Heart right ventricle (tissue), 16 donors: ENCODE data around the gene COLEC12. TPM values are rescaled to one million over a fixed set of nuclear protein-coding genes. Genes with fewer than 3 reads are reported as not detected.

ENCODE experiments used
- ATAC-seq, 8 donors: fragments of 200-7000 bp; cut with Tn5 transposase; one replicate each; pipeline ENCODE4 v1.9.1; 2020; ENCODE audit warnings: mild to moderate bottlenecking in 8 of 8, moderate library complexity in 8 of 8, moderate number of reproducible peaks in 1 of 8
- DNase-seq, 2 donors: peaks; one replicate each; pipeline ENCODE4 v3.0.0-alpha.2; 2020
- H3K27ac ChIP-seq, 10 donors: fragments of 200-600 bp; sonication (generic) in 2 of 10; one replicate each; pipeline versions ENCODE4 v1.5.0 to v1.8.0; 2020 to 2022; ENCODE audit warnings: mild to moderate bottlenecking in 3 of 10
- H3K27me3 ChIP-seq, 7 donors: fragments of 200-600 bp; one replicate each; pipeline ENCODE4 v1.8.0; 2021 to 2022; ENCODE audit warnings: mild to moderate bottlenecking in 2 of 7
- H3K36me3 ChIP-seq, 9 donors: fragments of 200-600 bp; sonication (generic) in 1 of 9; one replicate each; pipeline versions ENCODE4 v1.5.0 to v1.8.0; 2020 to 2022; ENCODE audit warnings: mild to moderate bottlenecking in 2 of 9
- H3K4me1 ChIP-seq, 9 donors: fragments of 200-600 bp; sonication (generic) in 1 of 9; one replicate each; pipeline versions ENCODE4 v1.5.0 to v1.8.0; 2020 to 2022; ENCODE audit warnings: mild to moderate bottlenecking in 4 of 9
- H3K4me3 ChIP-seq, 10 donors: fragments of 200-600 bp; sonication (generic) in 2 of 10; one replicate each; pipeline versions ENCODE4 v1.5.0 to v1.8.0; 2020 to 2022; ENCODE audit warnings: mild to moderate bottlenecking in 7 of 10, moderate library complexity in 2 of 10
- H3K9me3 ChIP-seq, 11 donors: fragments of 200-600 bp in 10 of 11; sonication (generic) in 2 of 11; one replicate each; pipeline versions ENCODE4 v1.5.0 to v1.8.0; 2013 to 2022; ENCODE audit warnings: mild to moderate bottlenecking in 2 of 11, control low read depth in 1 of 11, moderate library complexity in 1 of 11
- CTCF ChIP-seq, 9 donors: fragments of 200-600 bp; sonication (generic) in 2 of 9; IDR thresholded peaks; one replicate each; pipeline versions ENCODE4 v1.5.0 to v1.8.0; 2021 to 2022; ENCODE audit warnings: antibody characterized with exemption in 9 of 9, mild to moderate bottlenecking in 5 of 9, moderate library complexity in 1 of 9
- WGBS, 2 donors: extraction: QIAGEN DNeasy Blood & Tissue Kit; methylation state at CpG; one replicate each; pipeline ENCODE4 v1.1.7; 2013; ENCODE audit warnings: inconsistent platforms in 1 of 2; 5-methylcytosine and 5-hydroxymethylcytosine counted together
- intact Hi-C, 10 donors: fragments of 100-400 bp; cut with DNase I; formaldehyde crosslinking; loops; one replicate each; pipeline versions ENCODE4 v1.11.1 to v1.14.2; 2022
- polyA plus RNA-seq, 2 donors: library from polyadenylated mRNA; stranded (reverse); fragments of 200-250 nt; gene quantifications; one replicate each; pipeline ENCODE4 v1.2.3, GENCODE V29; 2013
- total RNA-seq, 10 donors: library from RNA; stranded (reverse); fragmentation: NEBNext Ultra II Directional in 3 of 10; extraction: Animal tissue kit (Norgen Biotek cat#: 25700) in 3 of 10; gene quantifications; one replicate each; pipeline versions ENCODE4 v1.2.1 to v1.2.4, GENCODE V29; 2021 to 2023
- donor health status: Arrhythmogenic right ventricular cardiomyopathy.
- donor health status: ischemic (EF 13 %, LVEDD 7.1; RV severe dilation, severe dysfunction).
- donor health status: healthy with polysubstance abuse.
- donor health status: DM: no; HTN: yes; CAD: no.
- donor health status: DM: no; HTN: no; CAD: no.
- donor health status: ischemic (EF 25% LVEDD 6.9; RV normal size, moderate dysfunction).
- donor health status: ischemic (EF 25% LVEDD 5.7; RV mildly dilated, moderate dysfunction).
- donor health status: healthy.
- donor health status: DM: yes; HTN: yes; CAD: no.
- donor health status: Ischemic cardiomyopathy.
- donor health status: ischemic (EF 35%, LVEDD 5.7; RV mildly dilated, moderate dysfunction).
- donor health status: nonischemic (EF 11% LVEDD 7.7; RV severe dilation, severe dysfunction).
- donor health status: DM: yes; HTN: yes; CAD: no.
- donor health status: PGD.
- donor health status: ischemic (EF 29% LVEDD 5.4; RV normal size, mild dysfunction).
- donor health status: nonischemic (EF 23%, LVEDD 6.1; RV moderate dilation, normal function).

Gene COLEC12
- total and polyA plus RNA-seq, 12 donors: 2.8 to 15.4 (median 6.2) TPM

- intact Hi-C loops: loop anchor here in 1 of 10 donors (10.0 kb wide), 1 partner anchor 115 kb away; no protein-coding TSS in a partner anchor
- Histone ChIP-seq H3K9me3 (no peaks in the 10 kb centered on the region), H3K4me3 (peak overlapping the region; percentile 18 to 59 (median 55)), H3K27ac (peak overlapping the region in 5 of 10 donors; percentile 16 to 77 (median 58)), H3K27me3 (peaks cover 0 to 67% (median 55%) of the 10 kb centered on the region in 7 donors), H3K36me3 (no peaks in the 10 kb centered on the region), H3K4me1 (peaks cover 0 to 28% (median 16%) of the 10 kb centered on the region in 9 donors)
- TF ChIP-seq CTCF (IDR thresholded peaks at IDR 0.05): peak in 5 of 9 donors; percentile 9 to 30 (median 18)
- peak in 6 of 8 donors; percentile 21 to 42 (median 28) for ATAC-seq
- WGBS, 2 donors: 0 to 1% methylated on average over 80 to 93 of the region's 93 CpGs
- DNase-seq: no peak
Observed at GRCh38 chr18:499776-500631, 497 bp downstream of the COLEC12 start.

- peaks cover 0 to 67% (median 55%) of the 10 kb centered on the region in 7 donors for H3K27me3 ChIP-seq
Observed at GRCh38 chr18:498931-499775, 1.3 kb downstream of the COLEC12 start.

GRCh38 chr18:497688-498087, 2.8 kb downstream of the COLEC12 start:
- ATAC-seq (peak in 1 of 8 donors; percentile 16), DNase-seq (no peak)
- H3K9me3 ChIP-seq: no peaks in the 10 kb centered on the region
- H3K27ac ChIP-seq: no peak overlapping the region
- 56 to 57% methylated on average over 6 of the region's 6 CpGs for WGBS, 2 donors
- no peak for TF ChIP-seq CTCF (IDR thresholded peaks at IDR 0.05)
- H3K27me3 ChIP-seq: peaks cover 0 to 62% (median 55%) of the 10 kb centered on the region in 7 donors
- H3K4me1 ChIP-seq: peaks cover 0 to 38% (median 16%) of the 10 kb centered on the region in 9 donors
- intact Hi-C loops: loop anchor here in 1 of 10 donors (10.0 kb wide), 1 partner anchor 117 kb away; no protein-coding TSS in a partner anchor
- no peak overlapping the region for H3K4me3 ChIP-seq
- no peaks in the 10 kb centered on the region for H3K36me3 ChIP-seq

More at GRCh38 chr18:498931-499775, 1.3 kb downstream of the COLEC12 start:
- ATAC-seq: peak in 4 of 8 donors; percentile 5 to 18 (median 8)
- Histone ChIP-seq H3K36me3 (no peaks in the 10 kb centered on the region), H3K9me3 (no peaks in the 10 kb centered on the region), H3K27ac (peak overlapping the region in 4 of 10 donors; percentile 16 to 77 (median 56)), H3K4me1 (peaks cover 0 to 36% (median 16%) of the 10 kb centered on the region in 9 donors), H3K4me3 (peak overlapping the region; percentile 18 to 59 (median 55))
- intact Hi-C loops: loop anchor here in 1 of 10 donors (10.0 kb wide), 1 partner anchor 116 kb away; no protein-coding TSS in a partner anchor
- 3 to 4% methylated on average over 32 of the region's 32 CpGs for WGBS, 2 donors
- TF ChIP-seq CTCF (IDR thresholded peaks at IDR 0.05): no peak
- DNase-seq: no peak

GRCh38 chr18:495452-495851, 5.0 kb downstream of the COLEC12 start:
- Histone ChIP-seq H3K4me1 (peaks cover 0 to 44% (median 16%) of the 10 kb centered on the region in 9 donors), H3K9me3 (no peaks in the 10 kb centered on the region), H3K27ac (peak overlapping the region in 1 of 10 donors; percentile 41), H3K4me3 (no peak overlapping the region), H3K36me3 (no peaks in the 10 kb centered on the region), H3K27me3 (peaks cover 0 to 49% (median 37%) of the 10 kb centered on the region in 7 donors)
- no peak for ATAC-seq
- no peak for TF ChIP-seq CTCF (IDR thresholded peaks at IDR 0.05)
- no peak for DNase-seq
- intact Hi-C loops: loop anchor here in 1 of 10 donors (10.0 kb wide), 1 partner anchor 119 kb away; no protein-coding TSS in a partner anchor
- WGBS, 2 donors: 79 to 86% methylated on average over 7 of the region's 7 CpGs
